Progenitor cell of endocrine pancreas (in vitro differentiated cells): ENCODE results near the gene IFNA13. TPM values are rescaled to one million over a fixed set of nuclear protein-coding genes. Genes with fewer than 3 reads are reported as not detected.

Source experiments
- DNase-seq: peaks from one replicate; pipeline ENCODE4 v3.0.0; 2021; ENCODE audit warnings: low spot score; ENCODE audit not compliant: unreplicated experiment
- H3K27ac Mint-ChIP-seq: 2 replicates; pipeline ENCODE4 v1.8.0; 2021; ENCODE audit warnings: mild to moderate bottlenecking, moderate library complexity, mixed read lengths
- H3K27me3 Mint-ChIP-seq: 2 replicates; pipeline ENCODE4 v1.8.0; 2021; ENCODE audit warnings: mixed read lengths
- H3K36me3 Mint-ChIP-seq: 2 replicates; pipeline ENCODE4 v1.8.0; 2022; ENCODE audit warnings: mixed read lengths; ENCODE audit not compliant: insufficient read depth
- H3K4me1 Mint-ChIP-seq: 2 replicates; pipeline ENCODE4 v1.8.0; 2021; ENCODE audit warnings: low read depth, mixed read lengths
- H3K4me3 Mint-ChIP-seq: 2 replicates; pipeline ENCODE4 v1.8.0; 2021; ENCODE audit warnings: low read depth, mild to moderate bottlenecking, moderate library complexity, mixed read lengths
- H3K9me3 Mint-ChIP-seq: 2 replicates; pipeline ENCODE4 v1.8.0; 2021; ENCODE audit warnings: low read depth, mixed read lengths
- total RNA-seq: library from RNA; stranded (reverse); gene quantifications from 2 replicates; pipeline ENCODE4 v1.2.1, GENCODE V29; 2021
- TF ChIP-seq, protein P1 (sequence below): fragments of 200-600 bp; sonication (generic); IDR thresholded peaks from one replicate; pipeline ENCODE4 v1.5.0; 2021; ENCODE audit warnings: antibody characterized with exemption, mild to moderate bottlenecking; ENCODE audit not compliant: unreplicated experiment

IFNA13 gene
- total RNA-seq, 1 donor from 2014 or later, result not detected

GRCh38 chr9:21398955-21399489 lies 31.2 kb upstream of the IFNA13 start:
- H3K4me3 Mint-ChIP-seq, result no peak overlapping the region
- H3K36me3 Mint-ChIP-seq, result no peaks in the 10 kb centered on the region
- peaks cover 62% of the 10 kb centered on the region for H3K27me3 Mint-ChIP-seq
- DNase-seq, result no peak
- no peaks in the 10 kb centered on the region for H3K9me3 Mint-ChIP-seq
- TF ChIP-seq, protein P1, sequence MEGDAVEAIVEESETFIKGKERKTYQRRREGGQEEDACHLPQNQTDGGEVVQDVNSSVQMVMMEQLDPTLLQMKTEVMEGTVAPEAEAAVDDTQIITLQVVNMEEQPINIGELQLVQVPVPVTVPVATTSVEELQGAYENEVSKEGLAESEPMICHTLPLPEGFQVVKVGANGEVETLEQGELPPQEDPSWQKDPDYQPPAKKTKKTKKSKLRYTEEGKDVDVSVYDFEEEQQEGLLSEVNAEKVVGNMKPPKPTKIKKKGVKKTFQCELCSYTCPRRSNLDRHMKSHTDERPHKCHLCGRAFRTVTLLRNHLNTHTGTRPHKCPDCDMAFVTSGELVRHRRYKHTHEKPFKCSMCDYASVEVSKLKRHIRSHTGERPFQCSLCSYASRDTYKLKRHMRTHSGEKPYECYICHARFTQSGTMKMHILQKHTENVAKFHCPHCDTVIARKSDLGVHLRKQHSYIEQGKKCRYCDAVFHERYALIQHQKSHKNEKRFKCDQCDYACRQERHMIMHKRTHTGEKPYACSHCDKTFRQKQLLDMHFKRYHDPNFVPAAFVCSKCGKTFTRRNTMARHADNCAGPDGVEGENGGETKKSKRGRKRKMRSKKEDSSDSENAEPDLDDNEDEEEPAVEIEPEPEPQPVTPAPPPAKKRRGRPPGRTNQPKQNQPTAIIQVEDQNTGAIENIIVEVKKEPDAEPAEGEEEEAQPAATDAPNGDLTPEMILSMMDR, result no peak
- peaks cover 6% of the 10 kb centered on the region for H3K4me1 Mint-ChIP-seq
- no peak overlapping the region for H3K27ac Mint-ChIP-seq

DNA sequence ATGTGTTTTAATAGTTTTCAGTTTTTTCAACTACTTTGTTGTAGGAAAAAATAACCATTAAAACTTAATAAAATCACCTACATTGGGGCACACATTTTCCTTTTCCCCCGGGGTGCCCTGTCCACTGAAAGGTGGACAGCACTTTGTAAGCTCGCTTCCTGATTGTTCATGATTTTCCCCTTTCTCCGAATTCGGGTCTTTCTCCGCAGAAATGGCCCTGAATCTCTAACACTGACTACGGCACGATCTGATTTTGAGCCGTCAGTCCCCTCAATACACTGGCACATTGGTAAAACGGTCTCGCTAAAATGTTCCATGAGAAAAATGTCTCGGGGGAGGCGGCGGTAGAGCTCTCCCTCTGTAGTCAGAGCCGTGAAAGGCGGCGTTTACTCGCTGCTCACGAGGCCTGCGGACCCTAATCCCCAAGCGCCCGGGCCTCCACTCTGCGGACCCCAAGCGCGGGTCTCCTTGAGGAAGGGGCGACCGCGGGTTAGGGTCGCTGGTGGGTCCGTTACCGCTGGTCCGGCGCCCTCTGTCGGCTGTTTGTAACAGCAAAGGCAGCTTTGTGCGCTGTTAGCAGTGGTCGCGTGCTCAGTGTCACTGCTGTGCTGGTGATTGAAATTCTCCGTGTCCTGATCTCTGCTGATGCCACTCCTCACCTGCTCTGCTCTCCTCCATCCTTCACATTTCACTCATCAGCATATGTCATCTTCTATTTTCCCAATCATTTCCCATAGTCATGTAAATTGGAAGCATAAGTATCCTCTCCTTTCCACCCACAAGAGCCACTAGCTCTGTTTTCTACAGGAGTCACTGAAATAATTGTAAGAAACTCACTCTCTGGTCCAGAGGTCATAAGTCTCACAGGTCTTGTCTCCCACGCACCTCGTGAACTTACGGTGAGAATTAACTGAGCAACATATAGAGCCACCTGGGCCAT lies 28.2 kb upstream of the IFNA13 start:
- H3K4me1 Mint-ChIP-seq, result peaks cover 1% of the 10 kb centered on the region
- DNase-seq, result peak; percentile 68
- TF ChIP-seq, protein P1, result peak; percentile 92
- H3K9me3 Mint-ChIP-seq, result no peaks in the 10 kb centered on the region
- H3K36me3 Mint-ChIP-seq, result no peaks in the 10 kb centered on the region
- peaks cover 61% of the 10 kb centered on the region for H3K27me3 Mint-ChIP-seq
- H3K4me3 Mint-ChIP-seq, result peak overlapping the region; percentile 66
- peak overlapping the region; percentile 3 for H3K27ac Mint-ChIP-seq

- Mint-ChIP-seq H3K27me3 (peaks cover 39% of the 10 kb centered on the region), H3K4me3 (no peak overlapping the region), H3K9me3 (no peaks in the 10 kb centered on the region), H3K4me1 (peaks cover 1% of the 10 kb centered on the region), H3K36me3 (no peaks in the 10 kb centered on the region), H3K27ac (no peak overlapping the region)
- TF ChIP-seq, protein P1, result peak; percentile 51
- DNase-seq, result no peak
Measured at GRCh38 chr9:21392270-21392669, 24.4 kb upstream of the IFNA13 start.

DNA sequence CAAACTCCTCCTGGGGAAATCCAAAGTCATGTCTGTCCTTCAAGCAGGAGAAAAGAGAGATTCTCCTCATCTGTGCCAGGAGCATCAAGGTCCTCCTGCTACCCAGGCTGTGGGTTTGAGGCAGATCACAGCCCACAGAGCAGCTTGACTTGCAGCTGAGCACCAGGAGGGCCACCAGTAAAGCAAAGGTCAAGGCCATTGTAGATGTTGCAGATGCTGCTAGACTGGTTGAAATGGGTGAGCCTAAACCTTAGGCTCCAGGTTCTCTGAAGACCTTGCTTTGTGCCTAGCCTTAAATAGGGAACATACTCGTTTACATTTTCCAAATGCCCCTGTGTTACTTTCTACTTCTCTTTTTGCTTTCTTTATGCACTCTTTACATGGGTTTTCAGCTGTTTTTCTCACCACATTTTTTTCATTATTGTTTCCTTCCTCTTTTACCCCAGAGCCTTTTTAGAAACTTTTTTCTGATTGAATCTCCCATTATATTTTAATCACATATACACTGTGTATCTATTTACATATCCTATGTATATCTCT lies 17.3 kb upstream of the IFNA13 start, which contains the start of gene IFNA2:
Gene IFNA2, minus strand, starts transcription at position 268 of the 540 bp plus-strand sequence. Its CDS starts 69 bp downstream, at position 199.
- no peaks in the 10 kb centered on the region for H3K36me3 Mint-ChIP-seq

GRCh38 chr9:21383627-21384026 lies 15.8 kb upstream of the IFNA13 start:
- no peak overlapping the region for H3K27ac Mint-ChIP-seq
- TF ChIP-seq, protein P1, result no peak
- H3K4me1 Mint-ChIP-seq, result peaks cover 20% of the 10 kb centered on the region
- H3K9me3 Mint-ChIP-seq, result no peaks in the 10 kb centered on the region
- no peak overlapping the region for H3K4me3 Mint-ChIP-seq
- H3K36me3 Mint-ChIP-seq, result no peaks in the 10 kb centered on the region
- H3K27me3 Mint-ChIP-seq, result peaks cover 4% of the 10 kb centered on the region
- DNase-seq, result no peak

More for the DNA sequence above, 17.3 kb upstream of the IFNA13 start, which contains the start of gene IFNA2:
- Mint-ChIP-seq H3K4me1 (peaks cover 20% of the 10 kb centered on the region), H3K4me3 (no peak within 1 kb of the TSS), H3K27me3 (peaks cover 5% of the 10 kb centered on the region), H3K9me3 (no peaks in the 10 kb centered on the region), H3K27ac (no peak within 1 kb of the TSS)
- no peak for DNase-seq
- TF ChIP-seq, protein P1, result no peak
